ENCODE measurements around the gene ITGA6. TPM values are rescaled to one million over a fixed set of nuclear protein-coding genes. Genes with fewer than 3 reads are reported as not detected.

ITGA6 gene
- polyA plus RNA-seq, 1 donor from 2014 or later, result 14.4 TPM

- no peak for TF ChIP-seq POLR2AphosphoS5 (IDR thresholded peaks at IDR 0.05)
- TF ChIP-seq EZH2 (IDR thresholded peaks at IDR 0.05; ENCODE audit: borderline replicate concordance, insufficient read depth, low read length, poor library complexity, severe bottlenecking), result no peak
- TF ChIP-seq TAF1 (IDR thresholded peaks at IDR 0.05; ENCODE audit: low read depth), result no peak
- no peak for TF ChIP-seq CTCF (IDR thresholded peaks at IDR 0.05; ENCODE audit: poor library complexity, severe bottlenecking)
- no peak for TF ChIP-seq EP300 (conservative IDR thresholded peaks at IDR 0.05; ENCODE audit: poor library complexity, severe bottlenecking)
- TF ChIP-seq REST (IDR thresholded peaks at IDR 0.05; ENCODE audit: borderline replicate concordance), result no peak
- TF ChIP-seq SMC3 (conservative IDR thresholded peaks at IDR 0.05; ENCODE audit: poor library complexity), result no peak
Measured at GRCh38 chr2:172423160-172423559, 4.2 kb upstream of the ITGA6 start.

GRCh38 chr2:172425336-172425735 lies 2.0 kb upstream of the ITGA6 start:
- TF ChIP-seq MXI1 (conservative IDR thresholded peaks at IDR 0.05; ENCODE audit: poor library complexity, severe bottlenecking), result no peak
- no peak for TF ChIP-seq RAD21 (conservative IDR thresholded peaks at IDR 0.05)
- TF ChIP-seq EZH2 (IDR thresholded peaks at IDR 0.05; ENCODE audit: borderline replicate concordance, insufficient read depth, low read length, poor library complexity, severe bottlenecking), result no peak
- TF ChIP-seq EP300 (conservative IDR thresholded peaks at IDR 0.05; ENCODE audit: poor library complexity, severe bottlenecking), result no peak
- no peak for TF ChIP-seq REST (IDR thresholded peaks at IDR 0.05; ENCODE audit: borderline replicate concordance)
- no peak for TF ChIP-seq SMC3 (conservative IDR thresholded peaks at IDR 0.05; ENCODE audit: poor library complexity)
- no peak for TF ChIP-seq POLR2AphosphoS5 (IDR thresholded peaks at IDR 0.05)
- TF ChIP-seq CTCF (IDR thresholded peaks at IDR 0.05; ENCODE audit: poor library complexity, severe bottlenecking), result no peak
- no peak for TF ChIP-seq TAF1 (IDR thresholded peaks at IDR 0.05; ENCODE audit: low read depth)
- Histone ChIP-seq H3K9me3 (ENCODE audit: low read length) (no peaks in the 10 kb centered on the region), H3K4me3 (ENCODE audit: low read length) (no peak overlapping the region), H4K20me1 (ENCODE audit: insufficient read depth) (no peaks in the 10 kb centered on the region), H3K27me3 (ENCODE audit: insufficient read depth, low read depth, low read length) (peaks cover 10% of the 10 kb centered on the region), H2AFZ (ENCODE audit: low read depth, low read length) (no peak overlapping the region), H3K9me2 (ENCODE audit: insufficient read depth, low read length) (no peaks in the 10 kb centered on the region), H3K79me2 (replicated peaks; ENCODE audit: insufficient read depth, low read length) (peaks cover 3% of the 10 kb centered on the region), H3K9ac (ENCODE audit: low read length) (no peak overlapping the region), H3F3A (ENCODE audit: insufficient read depth, low read length, poor library complexity, severe bottlenecking) (no peaks in the 10 kb centered on the region), H3K36me3 (ENCODE audit: insufficient read depth, low read length) (no peaks in the 10 kb centered on the region), H3K27ac (ENCODE audit: low read length) (no peak overlapping the region), H3K4me2 (ENCODE audit: low read length) (no peak overlapping the region)

More at GRCh38 chr2:172423160-172423559, 4.2 kb upstream of the ITGA6 start:
- H3K4me3 ChIP-seq (ENCODE audit: low read length), result no peak overlapping the region
- no peak overlapping the region for H3K4me2 ChIP-seq (ENCODE audit: low read length)
- H3K9ac ChIP-seq (ENCODE audit: low read length), result no peak overlapping the region
- no peak overlapping the region for H3K27ac ChIP-seq (ENCODE audit: low read length)
- no peaks in the 10 kb centered on the region for H4K20me1 ChIP-seq (ENCODE audit: insufficient read depth)
- H3K9me2 ChIP-seq (ENCODE audit: insufficient read depth, low read length), result no peaks in the 10 kb centered on the region
- H3F3A ChIP-seq (ENCODE audit: insufficient read depth, low read length, poor library complexity, severe bottlenecking), result no peaks in the 10 kb centered on the region
- H3K36me3 ChIP-seq (ENCODE audit: insufficient read depth, low read length), result no peaks in the 10 kb centered on the region
- H3K79me2 ChIP-seq (replicated peaks; ENCODE audit: insufficient read depth, low read length), result no peaks in the 10 kb centered on the region
- H2AFZ ChIP-seq (ENCODE audit: low read depth, low read length), result no peak overlapping the region
- peaks cover 1% of the 10 kb centered on the region for H3K27me3 ChIP-seq (ENCODE audit: insufficient read depth, low read depth, low read length)
- no peaks in the 10 kb centered on the region for H3K9me3 ChIP-seq (ENCODE audit: low read length)

All from neural cell (in vitro differentiated cells).